ENCODE results near the gene TMEM183A. TPM values are rescaled to one million over a fixed set of nuclear protein-coding genes. Genes with fewer than 3 reads are reported as not detected.

TMEM183A gene
- total RNA-seq, 1 experiment from 2014 or later, result 64.7 TPM

DNA sequence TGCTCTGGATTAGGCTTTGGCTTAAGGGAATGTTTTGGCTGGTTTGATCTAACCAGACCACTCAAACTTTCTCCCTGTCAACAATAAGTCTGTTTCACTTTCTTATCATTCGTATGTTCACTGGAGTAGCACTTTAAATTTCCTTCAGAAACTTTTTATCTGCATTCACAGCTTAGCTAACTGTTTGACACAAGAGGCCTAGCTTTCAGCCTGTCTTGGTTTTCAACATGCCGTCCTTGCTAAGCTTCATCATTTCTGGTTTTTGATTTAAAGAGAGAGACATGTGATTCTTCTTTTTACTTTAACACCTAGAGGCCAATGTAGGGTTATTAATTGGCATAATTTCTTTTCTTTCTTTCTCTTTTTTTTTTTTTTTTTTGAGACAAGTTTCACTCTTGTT, 25.2 kb upstream of the TMEM183A start:
- BruUV-seq (replicated peaks), result no TSS peak
- no peak overlapping the region for H3K9ac ChIP-seq (ENCODE audit: low read length)
- H2AFZ ChIP-seq (ENCODE audit: low read depth, low read length, poor library complexity, severe bottlenecking), result no peak overlapping the region
- intact Hi-C loops (cut with micrococcal nuclease), result no loop called here
- H3K4me3 ChIP-seq (replicated peaks in 1 of 2; ENCODE audit: low read depth in 1 of 2, low read length in 2 of 2), result no peak overlapping the region
- no peaks in the 10 kb centered on the region for H3K9me2 ChIP-seq (ENCODE audit: insufficient read depth)
- no peaks in the 10 kb centered on the region for H3K9me3 ChIP-seq (ENCODE audit: control insufficient read depth in 1 of 2, insufficient read depth in 1 of 2, low read depth in 1 of 2, low read length in 2 of 2)
- H3K4me1 ChIP-seq (ENCODE audit: control insufficient read depth in 1 of 2, insufficient read depth in 2 of 2, low read length in 2 of 2), result peaks cover 4 to 8% of the 10 kb centered on the region in 2 experiments; a peak in 3 of 4 replicates
- TF ChIP-seq FOSL1 (IDR thresholded peaks at IDR 0.05; ENCODE audit: low read depth), result no peak
- no peak for TF ChIP-seq ZBTB33 (IDR thresholded peaks at IDR 0.05; ENCODE audit: extremely low read depth, insufficient replicate concordance, low read length)
- no peak for TF ChIP-seq ZFX (IDR thresholded peaks at IDR 0.05)
- TF ChIP-seq REST (IDR thresholded peaks at IDR 0.05; ENCODE audit: low read depth), result no peak
- TF ChIP-seq SRF (IDR thresholded peaks at IDR 0.05; ENCODE audit: low read depth), result no peak
- no peak for TF ChIP-seq POLR2AphosphoS5 (IDR thresholded peaks at IDR 0.05; ENCODE audit: low read depth, low read length)
- TF ChIP-seq RAD21 (IDR thresholded peaks at IDR 0.05; ENCODE audit: low read depth), result no peak
- no peak for TF ChIP-seq EZH2phosphoT487 (IDR thresholded peaks at IDR 0.05; ENCODE audit: borderline replicate concordance)
- no peak for TF ChIP-seq CBX3 (IDR thresholded peaks at IDR 0.05; ENCODE audit: low read depth)
- no peak for TF ChIP-seq JUND (IDR thresholded peaks at IDR 0.05)
- no peak for TF ChIP-seq TCF7L2 (IDR thresholded peaks at IDR 0.05; ENCODE audit: borderline replicate concordance, extremely low read depth, insufficient read depth, insufficient read length)
- TF ChIP-seq CTCF (IDR thresholded peaks at IDR 0.05 in 2 of 3, conservative IDR thresholded peaks at IDR 0.05 in 1 of 3; ENCODE audit: borderline replicate concordance in 1 of 3, insufficient read depth in 1 of 3, low read depth in 2 of 3, low read length in 2 of 3), result no peak
- TF ChIP-seq, protein P1, sequence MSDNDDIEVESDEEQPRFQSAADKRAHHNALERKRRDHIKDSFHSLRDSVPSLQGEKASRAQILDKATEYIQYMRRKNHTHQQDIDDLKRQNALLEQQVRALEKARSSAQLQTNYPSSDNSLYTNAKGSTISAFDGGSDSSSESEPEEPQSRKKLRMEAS (IDR thresholded peaks at IDR 0.05), result no peak
- no peak for TF ChIP-seq YY1 (IDR thresholded peaks at IDR 0.05; ENCODE audit: extremely low read depth, insufficient replicate concordance, low read depth, low read length)
- TF ChIP-seq POLR2A (IDR thresholded peaks at IDR 0.05; ENCODE audit: borderline replicate concordance, extremely low read depth, insufficient read depth, insufficient read length), result no peak
- TF ChIP-seq ELF1 (IDR thresholded peaks at IDR 0.05; ENCODE audit: borderline replicate concordance, low read depth), result no peak
- TF ChIP-seq CEBPB (IDR thresholded peaks at IDR 0.05; ENCODE audit: low read depth), result no peak
- H4K20me1 ChIP-seq (ENCODE audit: insufficient read depth), result no peaks in the 10 kb centered on the region
- RAD21 ChIA-PET (ENCODE audit: low non-redundant PET in 1 of 2, low total read pairs in 2 of 2, uncharacterized antibody in 2 of 2, unreplicated experiment in 2 of 2), result no interaction called here
- H3K4me2 ChIP-seq (ENCODE audit: low read length), result no peak overlapping the region
- peaks cover 5% of the 10 kb centered on the region; the same call in 1 of the 2 replicates for H3K27me3 ChIP-seq (ENCODE audit: insufficient read depth, low read length)
- H3K36me3 ChIP-seq (ENCODE audit: control insufficient read depth in 1 of 2, insufficient read depth in 2 of 2, low read length in 2 of 2), result no peaks in the 10 kb centered on the region
- ATAC-seq (no peak), DNase-seq (ENCODE audit: low read depth, low spot score) (no peak)
- H3K27ac ChIP-seq (ENCODE audit: low read depth, low read length), result no peak overlapping the region
- POLR2A ChIA-PET, result no interaction called here
- no peaks in the 10 kb centered on the region for H3K79me2 ChIP-seq (ENCODE audit: insufficient read depth, low read length)
- CTCF ChIA-PET, result no interaction called here
